Measurements from ENCODE around the gene PPP2R5C.
A peak's percentile ranks its signal among the peaks of the same experiment; 100 is the strongest.
"Not testable (repeated sequence)": the region's sequence is repeated elsewhere in the genome, so short reads cannot be mapped to it uniquely, and the experiment has no call there.

PPP2R5C gene

DNA sequence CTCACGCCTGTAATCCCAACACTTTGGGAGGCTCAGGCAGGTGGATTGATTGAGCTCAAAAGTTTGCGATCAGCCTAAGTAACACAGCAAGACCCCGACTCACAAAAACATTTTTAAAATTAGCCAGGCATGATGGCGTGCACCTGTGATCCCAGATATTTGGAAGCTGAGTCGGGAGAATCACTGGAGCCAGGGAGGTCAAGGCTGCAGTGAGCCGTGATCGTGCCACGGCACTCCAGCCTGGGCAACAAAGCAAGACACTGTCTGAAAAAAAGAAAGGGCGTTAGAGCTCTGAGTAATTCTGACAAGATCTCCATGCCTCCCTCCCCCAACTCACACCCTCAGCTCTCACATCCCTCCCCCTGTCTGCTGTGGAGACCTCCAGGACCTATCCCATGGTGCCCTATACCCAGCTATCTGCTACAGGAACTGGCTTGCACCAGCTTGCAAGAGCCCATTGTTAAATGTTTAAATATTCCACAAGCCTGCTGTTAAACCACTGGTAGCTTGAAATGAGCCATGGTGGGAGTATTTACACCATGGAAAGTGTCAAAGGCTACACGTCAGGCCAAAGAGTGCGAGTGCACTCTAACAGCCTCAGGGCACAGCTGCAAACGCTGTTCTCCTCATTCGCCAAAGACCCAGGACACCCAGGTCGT, 35.1 kb upstream of the PPP2R5C start:
- in situ Hi-C loops (cut with MboI; ENCODE audit: low pct_unique_long_range_greater_than_20kb, low sequenced_read_pairs): no loop called here
- no peak for DNase-seq

DNA sequence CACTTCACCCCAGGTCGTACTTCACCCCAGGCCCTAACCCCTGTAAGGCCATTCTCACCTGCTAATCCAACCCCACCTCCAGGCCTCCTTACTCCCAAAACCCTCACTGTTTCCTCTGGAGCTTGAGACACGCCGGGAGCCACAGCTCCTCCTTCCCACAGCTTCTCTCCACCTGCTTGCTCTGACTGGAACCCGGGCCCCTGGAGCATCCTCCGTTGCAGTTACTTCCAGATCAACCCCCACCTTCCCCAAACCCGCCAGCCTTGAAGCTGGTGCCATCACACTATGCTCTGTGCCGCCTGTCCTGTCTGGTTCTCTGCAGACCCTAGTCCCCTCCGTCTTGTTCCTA, 34.6 kb upstream of the PPP2R5C start:
- in situ Hi-C loops (cut with MboI; ENCODE audit: low pct_unique_long_range_greater_than_20kb, low sequenced_read_pairs): no loop called here

DNA sequence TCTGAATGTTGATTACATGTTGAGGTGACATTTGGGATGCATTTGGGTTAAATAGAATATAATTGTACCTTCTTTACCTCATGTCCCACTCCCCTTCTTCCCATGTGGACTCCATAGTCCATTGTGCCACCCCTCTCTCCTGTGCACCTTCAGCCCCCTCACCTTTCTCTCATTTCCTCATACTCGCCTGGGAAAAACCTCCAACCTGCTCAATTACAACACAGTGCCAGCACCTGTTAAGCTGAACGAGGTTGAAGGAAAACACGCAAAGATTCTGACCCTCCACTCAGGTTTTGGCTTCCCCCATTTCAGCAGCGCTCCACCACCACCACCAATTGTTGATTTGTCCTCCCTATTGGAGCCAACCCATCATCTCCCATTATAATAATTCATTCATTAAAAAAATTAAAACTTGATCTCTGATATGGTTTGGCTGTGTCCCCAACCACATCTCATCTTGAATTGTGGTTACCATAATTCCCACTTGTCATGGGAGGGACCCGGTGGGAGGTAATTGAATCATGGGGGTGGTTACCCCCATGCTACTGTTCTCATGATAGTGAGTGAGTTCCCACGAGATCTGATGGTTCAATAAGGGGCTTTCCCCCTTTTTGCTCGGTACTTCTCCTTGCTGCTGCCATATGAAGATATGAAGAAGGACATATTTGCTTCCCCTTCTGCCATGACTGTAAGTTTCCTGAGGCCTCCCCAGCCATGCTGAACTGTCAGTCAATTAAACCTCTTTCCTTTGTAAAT, 33.7 kb upstream of the PPP2R5C start:
- no peak for DNase-seq
- in situ Hi-C loops (cut with MboI; ENCODE audit: low pct_unique_long_range_greater_than_20kb, low sequenced_read_pairs): no loop called here

More for the DNA sequence above, 34.6 kb upstream of the PPP2R5C start:
- no peak for DNase-seq

DNA sequence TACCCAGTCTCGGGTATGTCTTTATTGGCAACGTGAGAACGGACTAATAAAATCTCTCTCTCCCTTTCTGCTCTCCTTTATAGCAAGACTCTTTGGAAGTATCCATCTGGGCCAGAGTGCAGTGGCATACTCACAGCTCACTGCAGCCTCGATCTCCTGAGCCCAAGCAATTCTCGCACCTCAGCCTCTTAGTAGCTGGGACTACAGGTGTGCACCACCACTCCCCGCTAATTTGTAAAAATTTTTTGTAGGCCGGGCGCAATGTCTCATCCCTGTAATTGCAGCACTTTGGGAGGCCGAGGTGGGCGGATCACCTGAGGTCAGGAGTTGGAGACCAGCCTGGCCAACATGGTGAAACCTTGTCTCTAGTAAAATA, 33.2 kb upstream of the PPP2R5C start:
- in situ Hi-C loops (cut with MboI; ENCODE audit: low pct_unique_long_range_greater_than_20kb, low sequenced_read_pairs): no loop called here
- no peak for DNase-seq

DNA sequence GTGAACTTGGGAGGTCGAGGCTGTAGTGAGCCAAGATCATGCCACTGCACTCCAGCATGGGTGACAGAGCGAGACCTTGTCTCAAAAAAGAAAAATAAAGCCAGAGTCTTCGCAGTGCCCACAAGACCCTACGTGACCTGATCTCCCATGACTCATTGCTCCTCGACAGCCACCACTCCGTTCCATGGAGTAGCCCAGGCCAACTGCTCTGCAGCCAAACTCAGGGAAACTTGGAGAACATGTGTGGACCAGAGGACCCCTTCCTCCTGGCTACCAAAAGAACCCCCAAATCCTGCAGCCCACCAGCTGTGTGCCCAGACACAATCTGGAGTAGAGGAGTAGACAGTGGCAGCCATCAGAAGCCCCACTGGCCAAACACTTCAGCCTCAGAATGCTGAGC, 32.1 kb upstream of the PPP2R5C start:
- in situ Hi-C loops (cut with MboI; ENCODE audit: low pct_unique_long_range_greater_than_20kb, low sequenced_read_pairs): no loop called here
- DNase-seq: no peak

DNA sequence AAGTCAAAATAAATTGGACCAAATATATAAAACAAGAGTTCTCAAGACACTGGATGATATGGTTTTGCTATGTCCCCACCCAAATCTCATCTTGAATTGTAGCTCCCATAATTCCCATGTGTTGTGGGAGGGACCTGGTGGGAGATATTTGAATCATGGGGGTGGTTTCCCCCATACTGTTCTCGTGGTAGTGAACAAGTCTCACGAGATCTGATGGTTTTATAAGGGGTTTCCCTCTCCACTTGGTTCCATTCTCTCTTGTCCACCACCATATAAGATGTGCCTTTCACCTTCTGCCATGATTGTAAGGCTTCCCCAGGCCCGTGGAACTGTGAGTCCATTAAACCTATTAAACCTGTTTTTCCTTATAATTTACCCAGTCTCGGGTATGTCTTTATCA, 31.4 kb upstream of the PPP2R5C start:
- DNase-seq; in situ Hi-C loops (cut with MboI; ENCODE audit: low pct_unique_long_range_greater_than_20kb, low sequenced_read_pairs): not testable (repeated sequence)

DNA sequence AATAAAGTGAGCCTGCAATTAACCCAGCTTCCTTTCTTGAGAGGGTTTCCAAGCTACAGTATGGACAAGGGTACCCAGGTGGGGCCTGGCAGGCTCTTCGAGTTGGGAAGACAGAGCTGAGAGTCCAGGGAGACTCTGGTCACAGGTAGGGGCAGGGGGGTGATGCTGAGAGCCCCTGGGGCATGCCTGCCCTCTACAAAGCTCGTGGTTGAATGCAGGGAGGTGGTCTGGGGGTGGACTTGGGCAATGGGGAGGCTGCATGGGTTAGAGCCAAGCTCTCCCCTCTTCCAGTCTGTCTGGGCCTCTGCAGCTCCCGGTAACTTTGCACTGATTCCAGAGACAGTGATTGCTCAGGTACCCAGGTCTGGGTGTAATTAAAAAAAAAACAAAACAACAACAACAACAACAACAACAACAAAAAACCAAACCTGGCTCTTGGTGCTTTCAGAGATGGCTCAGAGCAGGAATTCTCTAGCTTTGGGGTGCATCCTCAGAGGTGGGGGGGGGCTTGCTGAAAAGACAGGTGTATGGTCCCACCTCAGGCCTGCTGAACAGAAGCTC, 30.8 kb upstream of the PPP2R5C start:
- in situ Hi-C loops (cut with MboI; ENCODE audit: low pct_unique_long_range_greater_than_20kb, low sequenced_read_pairs): no loop called here
- DNase-seq: no peak

DNA sequence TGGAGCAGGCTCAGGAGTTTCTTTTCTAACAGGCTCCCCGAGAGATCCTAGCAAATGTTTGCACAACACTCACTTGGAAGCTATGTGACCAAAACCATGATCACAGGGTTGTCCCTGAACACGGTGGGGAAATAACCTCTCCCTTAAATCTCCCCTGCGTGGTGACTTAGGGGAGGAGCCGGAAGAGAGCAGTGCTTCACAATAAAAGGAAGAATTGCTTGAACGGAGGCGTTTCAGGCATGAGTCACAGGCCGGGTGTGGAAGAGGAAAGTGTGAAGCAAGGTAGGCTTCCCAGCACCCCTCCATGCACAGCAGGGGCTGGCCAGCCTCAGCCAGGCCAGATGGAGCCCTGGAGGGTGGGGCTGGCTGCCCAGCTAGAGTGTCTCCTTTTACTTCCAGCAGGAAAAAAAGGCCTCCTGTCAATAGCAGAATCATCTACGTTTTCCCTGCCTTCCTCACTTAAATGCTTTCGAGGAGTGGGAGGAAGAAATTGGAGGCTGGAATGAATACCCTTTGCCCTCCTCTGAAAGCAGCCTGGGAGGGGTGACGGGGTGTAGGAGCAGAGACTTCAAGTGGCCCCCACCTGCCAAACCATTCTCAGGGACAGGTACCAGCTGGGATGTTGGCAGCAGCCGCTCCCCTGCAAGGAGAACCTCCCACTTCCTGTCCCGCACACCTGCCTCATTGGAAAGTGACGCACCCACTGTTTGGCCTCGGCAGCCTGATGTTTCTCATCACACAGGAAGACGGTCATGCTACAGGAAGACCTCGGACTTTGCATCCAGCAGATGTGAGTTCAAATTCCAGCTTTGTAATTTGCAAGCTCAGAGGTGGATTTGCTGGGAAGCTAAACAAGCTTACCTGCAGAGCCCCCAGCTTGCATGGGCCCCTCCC, 30.1 kb upstream of the PPP2R5C start:
- in situ Hi-C loops (cut with MboI; ENCODE audit: low pct_unique_long_range_greater_than_20kb, low sequenced_read_pairs): no loop called here
- DNase-seq: peak; percentile 76

DNA sequence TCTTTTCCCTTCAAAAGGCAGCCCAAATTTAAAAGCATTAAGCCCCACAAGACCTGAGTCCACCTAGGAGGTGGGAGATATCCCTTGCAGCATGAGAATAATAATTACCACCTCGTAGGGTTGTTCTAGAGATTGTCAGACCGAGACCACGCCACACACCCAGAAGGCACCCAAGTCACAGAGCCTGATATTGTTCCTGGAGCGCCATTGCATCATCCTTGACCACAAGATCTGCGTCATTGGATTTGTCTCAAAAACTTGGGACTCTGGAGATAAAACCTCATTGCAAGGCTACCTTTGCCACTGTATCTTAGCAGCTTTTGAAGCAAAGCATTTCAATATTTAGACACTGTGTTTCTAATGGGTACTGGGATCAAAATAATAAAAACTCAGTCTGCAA, 29.4 kb upstream of the PPP2R5C start:
- DNase-seq: no peak
- in situ Hi-C loops (cut with MboI; ENCODE audit: low pct_unique_long_range_greater_than_20kb, low sequenced_read_pairs): no loop called here

DNA sequence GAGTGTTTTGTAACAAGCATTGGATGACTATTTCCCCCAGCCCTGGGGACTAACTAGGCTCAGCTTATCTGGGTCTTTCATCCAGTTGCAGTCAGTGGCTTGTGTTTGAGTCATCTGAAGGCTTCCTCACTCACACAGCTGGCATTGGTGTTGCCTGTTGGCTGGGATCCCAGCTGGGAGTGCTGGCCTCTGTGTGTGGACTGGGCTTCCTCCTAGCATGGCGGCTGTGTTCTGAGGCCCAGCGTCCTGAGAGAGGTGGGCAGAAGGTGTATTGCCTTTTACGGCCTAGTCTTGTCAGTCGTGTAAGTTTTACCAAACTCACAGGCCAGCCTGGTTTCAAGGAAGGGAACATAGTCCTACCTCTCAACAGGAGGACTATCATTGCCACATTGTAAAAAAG, 28.3 kb upstream of the PPP2R5C start:
- DNase-seq: no peak
- in situ Hi-C loops (cut with MboI; ENCODE audit: low pct_unique_long_range_greater_than_20kb, low sequenced_read_pairs): no loop called here

DNA sequence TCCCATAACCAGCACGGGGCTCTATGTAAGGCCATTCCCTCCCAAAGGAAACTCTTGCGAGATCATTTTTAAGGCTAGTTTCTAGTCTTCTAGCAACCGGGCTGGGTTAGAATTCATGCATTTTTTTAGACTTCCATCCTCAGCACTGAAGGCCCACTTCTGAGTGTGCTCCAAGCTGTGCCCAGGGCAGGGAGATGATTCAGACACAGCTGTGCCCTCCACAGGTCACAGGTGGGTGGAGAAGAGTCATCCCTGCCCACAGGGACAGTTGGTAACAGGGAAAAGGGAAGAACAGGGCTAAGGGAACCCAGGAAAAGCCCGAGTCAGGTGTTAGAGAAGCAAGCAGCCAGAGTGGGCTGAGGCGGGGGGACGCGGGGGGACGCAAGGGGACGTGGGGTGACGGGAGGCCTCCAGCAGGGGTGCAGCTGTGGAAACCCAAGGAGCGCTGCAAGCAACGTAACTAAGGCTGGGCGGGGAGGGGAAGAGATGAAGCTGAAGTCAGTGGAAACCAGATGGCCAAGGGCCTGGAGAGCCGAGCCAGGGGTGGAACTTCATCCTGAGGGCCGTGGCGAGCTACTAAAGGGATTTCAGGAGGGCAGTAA, 27.2 kb upstream of the PPP2R5C start:
- no peak for DNase-seq
- in situ Hi-C loops (cut with MboI; ENCODE audit: low pct_unique_long_range_greater_than_20kb, low sequenced_read_pairs): no loop called here

DNA sequence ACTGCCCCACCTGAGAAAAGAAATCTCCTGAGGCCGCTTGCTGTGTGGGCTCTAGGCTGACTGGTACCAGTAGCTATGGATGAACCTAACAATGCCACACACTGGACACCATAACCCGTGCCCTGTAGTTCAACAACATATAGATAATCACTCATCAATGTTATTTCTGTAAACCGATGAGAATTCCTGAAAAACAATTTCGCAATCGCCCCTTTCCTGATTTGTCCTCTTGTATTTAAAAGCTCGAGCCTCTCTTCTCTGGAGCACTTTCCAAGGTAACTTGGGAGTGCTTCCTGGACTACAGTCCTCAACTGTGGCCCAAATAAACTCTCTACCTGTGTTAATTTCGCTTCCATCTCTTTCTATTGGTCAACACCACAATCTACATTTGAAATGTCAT, 26.1 kb upstream of the PPP2R5C start:
- in situ Hi-C loops (cut with MboI; ENCODE audit: low pct_unique_long_range_greater_than_20kb, low sequenced_read_pairs): no loop called here
- DNase-seq: no peak

DNA sequence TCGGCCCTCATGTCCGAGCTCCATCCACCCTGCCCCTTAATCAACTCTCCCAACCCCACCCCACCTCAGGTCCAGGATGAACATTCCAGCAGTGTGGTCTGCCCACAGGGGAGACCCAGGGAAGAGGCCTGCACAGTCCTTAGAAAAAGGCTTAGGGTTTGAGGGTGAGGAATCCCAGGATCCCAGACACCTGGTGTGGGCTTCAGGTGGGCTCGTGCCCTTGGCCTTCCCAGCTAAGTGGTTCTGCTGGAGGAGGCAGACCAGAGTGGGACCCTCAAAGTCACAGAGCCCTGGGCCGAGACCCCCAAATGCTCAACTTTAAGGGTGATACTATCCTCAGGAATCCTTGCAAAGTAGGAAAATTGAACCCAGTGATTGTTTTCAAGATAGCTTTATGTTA, 25.4 kb upstream of the PPP2R5C start:
- DNase-seq: no peak
- in situ Hi-C loops (cut with MboI; ENCODE audit: low pct_unique_long_range_greater_than_20kb, low sequenced_read_pairs): no loop called here

DNA sequence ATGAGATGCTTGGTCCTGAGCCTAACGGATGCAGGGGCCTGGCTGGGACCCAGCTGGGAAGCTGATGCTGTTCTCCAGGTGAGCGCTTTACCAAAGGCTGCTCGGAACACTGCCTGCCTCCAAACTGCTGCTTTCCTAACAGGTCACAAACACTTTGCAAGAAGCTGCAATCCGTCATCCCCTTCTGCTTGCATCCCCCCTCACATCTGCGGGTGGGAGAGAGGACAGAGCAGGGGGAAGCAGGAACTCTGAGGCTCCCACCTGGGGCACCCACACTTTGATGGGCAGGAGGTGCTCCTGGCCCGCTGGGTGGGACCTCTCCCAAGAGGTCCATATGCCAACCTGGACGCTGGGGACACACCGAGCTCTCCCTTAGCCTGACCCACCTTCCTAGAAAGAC, 24.9 kb upstream of the PPP2R5C start:
- in situ Hi-C loops (cut with MboI; ENCODE audit: low pct_unique_long_range_greater_than_20kb, low sequenced_read_pairs): no loop called here
- no peak for DNase-seq

DNA sequence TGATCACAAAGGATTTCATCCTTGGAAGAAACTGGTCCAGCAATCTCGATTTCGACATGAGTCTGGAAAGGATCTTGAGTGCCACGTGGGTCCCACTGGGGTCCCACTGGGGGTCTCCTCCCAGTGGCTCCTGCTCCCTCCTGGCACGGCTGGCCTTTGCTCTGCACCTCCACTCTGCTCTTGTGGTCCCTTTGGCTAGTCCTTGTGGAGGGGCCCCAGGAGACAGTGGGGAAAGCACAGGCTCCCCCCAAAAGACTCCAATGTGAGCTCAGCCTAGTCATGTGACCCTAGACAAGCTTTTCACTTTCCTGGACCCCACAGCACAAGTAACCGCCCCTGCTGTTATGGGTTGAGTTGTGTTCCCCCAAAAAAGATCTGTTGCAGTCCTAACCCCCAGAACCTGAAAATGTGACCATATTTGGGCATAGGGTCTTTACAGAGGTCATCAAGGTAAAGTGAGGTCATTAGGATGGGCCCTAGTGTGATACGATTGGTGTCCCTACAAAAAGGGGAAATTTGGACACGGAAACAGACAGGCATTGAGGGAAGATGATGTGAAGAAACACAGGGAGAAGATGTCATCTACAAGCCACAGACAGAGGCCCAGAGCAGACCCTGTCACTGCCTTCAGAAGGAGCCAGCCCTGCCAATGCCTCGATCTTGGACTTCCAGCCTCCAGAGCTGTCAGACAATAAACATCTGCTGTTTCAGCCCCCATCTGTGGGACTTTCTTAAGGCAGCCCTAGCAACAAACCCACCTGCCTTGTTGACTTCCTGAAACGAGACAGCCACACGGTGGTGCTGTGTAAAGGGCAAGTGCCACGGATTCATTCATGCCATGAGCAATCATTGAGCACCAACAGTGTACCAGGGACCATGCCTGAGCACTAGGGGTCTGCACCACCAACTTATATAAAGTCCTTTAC, 23.8 kb upstream of the PPP2R5C start:
- DNase-seq: peak; percentile 38
- in situ Hi-C loops (cut with MboI; ENCODE audit: low pct_unique_long_range_greater_than_20kb, low sequenced_read_pairs): no loop called here

DNA sequence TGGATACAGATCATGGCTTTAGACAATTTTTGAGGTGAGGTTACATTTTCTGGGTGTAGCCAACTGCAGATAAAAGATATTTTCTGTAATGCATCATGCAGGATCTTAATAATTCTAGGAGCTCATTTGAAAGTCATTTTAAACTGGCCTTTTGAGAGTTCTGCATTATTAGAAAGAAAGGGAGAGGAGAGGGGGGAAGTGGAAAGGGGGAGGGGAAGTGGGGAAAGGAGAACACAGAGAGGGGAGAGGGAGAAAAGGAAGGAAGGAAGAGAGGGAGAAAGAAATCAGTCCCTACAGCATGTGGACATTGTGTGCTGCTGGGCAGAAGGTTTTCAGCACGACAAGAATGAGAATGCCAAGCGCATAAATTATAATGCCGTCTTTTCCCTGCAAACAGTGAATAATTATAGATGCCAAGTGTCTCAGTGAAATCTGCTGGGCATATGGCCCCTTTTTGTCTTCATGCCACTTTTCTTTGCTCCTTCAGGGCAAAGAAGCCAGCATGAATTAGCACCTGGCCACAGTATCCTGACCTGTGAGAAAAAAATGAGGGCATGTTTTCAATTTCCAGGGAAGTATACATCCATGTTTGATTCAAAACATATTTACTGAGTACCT, 22.7 kb upstream of the PPP2R5C start:
- DNase-seq: no peak
- in situ Hi-C loops (cut with MboI; ENCODE audit: low pct_unique_long_range_greater_than_20kb, low sequenced_read_pairs): no loop called here

DNA sequence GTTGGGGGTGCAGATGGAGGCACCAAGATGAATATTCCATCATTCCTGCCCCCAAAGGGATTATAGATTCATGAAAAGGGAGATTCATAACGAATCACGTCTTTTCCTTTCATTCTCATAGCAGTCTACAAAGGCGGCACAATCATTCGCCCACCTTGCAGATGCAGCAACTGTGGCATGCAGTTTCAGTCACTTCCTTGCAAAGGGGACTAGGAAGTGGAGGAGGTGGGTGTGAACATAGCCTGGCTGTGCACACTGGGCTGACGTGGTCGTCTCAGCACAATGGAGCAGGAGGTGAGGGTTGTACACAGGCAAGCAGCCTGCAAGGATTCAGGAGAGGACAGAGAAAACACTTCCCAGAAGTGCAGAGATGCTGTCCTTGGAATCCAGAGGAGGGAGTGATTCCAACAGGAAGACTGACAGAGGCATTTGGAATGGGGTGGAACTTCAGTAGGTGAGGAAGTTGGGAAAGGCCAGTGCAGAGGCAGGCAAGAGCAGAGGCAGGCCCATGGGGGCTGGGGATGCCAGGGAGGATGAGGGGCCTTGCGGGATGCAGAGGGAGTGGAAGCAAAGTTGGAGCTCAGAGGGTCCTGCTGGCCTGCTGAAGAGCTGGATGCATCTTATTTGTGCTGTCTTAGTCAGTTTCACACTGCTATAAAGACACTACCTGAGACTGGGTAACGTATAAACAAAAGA, 21.9 kb upstream of the PPP2R5C start:
- in situ Hi-C loops (cut with MboI; ENCODE audit: low pct_unique_long_range_greater_than_20kb, low sequenced_read_pairs): no loop called here
- DNase-seq: no peak

DNA sequence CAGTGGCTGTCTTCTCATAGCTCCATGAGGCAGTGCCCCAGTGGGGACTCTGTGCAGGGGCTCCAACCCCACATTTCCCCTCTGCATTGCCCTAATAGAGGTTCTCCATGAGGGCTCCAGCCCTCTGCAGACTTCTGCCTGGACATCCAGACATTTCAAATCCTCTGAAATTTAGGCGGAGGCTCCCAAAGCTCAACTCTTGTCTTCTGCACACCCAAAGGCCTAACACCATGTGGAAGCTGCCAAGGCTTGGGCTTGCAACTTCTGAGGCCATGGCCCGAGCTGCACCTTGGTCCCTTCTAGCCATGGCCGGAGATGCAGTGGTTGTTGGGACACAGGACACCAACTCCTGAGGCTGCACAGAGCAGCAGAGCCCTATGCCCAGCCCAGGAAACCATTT, 20.5 kb upstream of the PPP2R5C start:
- no peak for DNase-seq
- in situ Hi-C loops (cut with MboI; ENCODE audit: low pct_unique_long_range_greater_than_20kb, low sequenced_read_pairs): no loop called here

All from KBM-7 (cell line).